ENCODE results near the gene DACH1.

DNA sequence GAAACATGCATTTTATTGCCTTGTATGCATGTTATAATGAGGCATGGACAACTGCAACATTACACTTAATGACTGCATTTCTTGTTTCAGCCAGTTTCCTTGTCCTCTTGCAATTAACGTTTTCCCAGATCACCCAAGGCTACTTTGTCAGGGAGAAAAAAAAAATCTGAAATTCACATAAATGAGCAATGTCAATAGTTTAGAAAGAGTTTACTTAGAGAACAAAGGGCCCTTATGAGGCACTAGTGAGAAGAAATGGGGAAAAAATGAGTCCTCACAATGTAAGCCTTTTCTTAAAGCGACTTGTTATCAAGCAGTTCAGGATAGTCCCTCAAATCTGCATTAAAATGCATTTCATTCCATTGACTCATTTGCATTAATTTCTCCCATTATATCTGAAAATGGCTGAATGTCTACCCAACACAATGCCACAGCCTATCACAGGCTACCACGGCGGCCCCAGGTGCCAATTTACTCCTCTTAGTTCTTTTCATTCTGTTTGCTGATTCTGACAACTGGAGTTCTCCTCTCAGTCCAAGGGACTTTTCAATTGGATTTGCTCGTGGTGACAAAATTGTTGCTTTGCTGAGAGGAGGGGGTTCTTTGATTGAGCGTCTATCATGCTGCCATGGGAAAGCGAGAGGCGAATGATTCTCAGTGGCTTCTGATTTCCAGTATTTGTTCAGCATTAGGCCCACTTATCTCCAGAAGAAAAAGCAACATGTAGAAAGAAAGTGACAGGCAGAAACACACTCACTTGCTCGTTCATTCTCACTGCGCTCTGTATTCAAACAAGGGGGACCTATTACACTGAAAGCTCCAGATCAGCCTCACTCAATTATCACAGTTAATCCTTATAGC is 107.1 kb downstream of the DACH1 start:
- no peak for TF ChIP-seq POLR2AphosphoS5 (IDR thresholded peaks at IDR 0.05; ENCODE audit: borderline replicate concordance, low read depth, low read length)
- TF ChIP-seq EZH2 (IDR thresholded peaks at IDR 0.05), result no peak
